Small intestine (tissue), 7 donors: ENCODE results near the gene AMBRA1. TPM values are rescaled to one million over a fixed set of nuclear protein-coding genes. Genes with fewer than 3 reads are reported as not detected.

Experiments
- DNase-seq, 2 donors: peaks; one replicate each; pipeline versions ENCODE4 v3.0.0 to v3.0.0-alpha.2; 2013
- FAIRE-seq: peaks from 2 replicates; lab custom pipeline; 2012; peaks lifted over from hg19 to GRCh38; lab: Jason Lieb, UNC
- H3K27ac ChIP-seq, 3 donors: one replicate each; pipeline ENCODE4 v1.5.1; 2013; ENCODE audit warnings: low read length in 2 of 3, mild to moderate bottlenecking in 2 of 3, control low read depth in 1 of 3, inconsistent platforms in 1 of 3, low read depth in 1 of 3, moderate library complexity in 1 of 3
- H3K27me3 ChIP-seq, 3 donors: one replicate each; pipeline ENCODE4 v1.6.1; 2013; ENCODE audit warnings: low read length in 3 of 3, inconsistent platforms in 1 of 3; ENCODE audit not compliant: control insufficient read depth in 3 of 3, insufficient read depth in 3 of 3
- H3K36me3 ChIP-seq, 3 donors: one replicate each; pipeline ENCODE4 v1.6.1; 2013; ENCODE audit warnings: low read length in 3 of 3, inconsistent platforms in 1 of 3, low read depth in 1 of 3, mild to moderate bottlenecking in 1 of 3, moderate library complexity in 1 of 3; ENCODE audit not compliant: control insufficient read depth in 3 of 3, insufficient read depth in 2 of 3
- H3K4me1 ChIP-seq, 3 donors: one replicate each; pipeline ENCODE4 v1.6.1; 2013; ENCODE audit warnings: low read length in 2 of 3, inconsistent platforms in 1 of 3, low read depth in 1 of 3, mild to moderate bottlenecking in 1 of 3, moderate library complexity in 1 of 3; ENCODE audit not compliant: control insufficient read depth in 3 of 3, insufficient read depth in 2 of 3
- H3K4me3 ChIP-seq, 3 donors: one replicate each; pipeline ENCODE4 v1.5.1; 2013; ENCODE audit warnings: low read length in 3 of 3, control low read depth in 1 of 3, inconsistent platforms in 1 of 3, low read depth in 1 of 3, mild to moderate bottlenecking in 1 of 3, moderate library complexity in 1 of 3
- H3K9me3 ChIP-seq, 2 donors: one replicate each; pipeline ENCODE4 v1.6.1; 2013; ENCODE audit warnings: low read depth in 1 of 2, low read length in 1 of 2; ENCODE audit not compliant: control insufficient read depth in 2 of 2, insufficient read depth in 1 of 2
- WGBS, 3 donors: extraction: QIAGEN DNeasy Blood & Tissue Kit; methylation state at CpG; one replicate each; pipeline ENCODE4 v1.1.7; 2013; 5-methylcytosine and 5-hydroxymethylcytosine counted together
- polyA plus RNA-seq, 4 donors: library from polyadenylated mRNA; stranded (reverse) in 3 of 4; unstranded in 1 of 4; fragments of 200-250 nt in 3 of 4; fragments of 120-200 nt in 1 of 4; gene quantifications; one replicate each; pipeline versions ENCODE4 v1.2.1 to v1.2.3, GENCODE V29; 2013
- donor health status: healthy with polysubstance abuse.
- donor health status: control.
- donor health status: control.
- donor health status: Bipolar disorder and iron deficiency.
- donor health status: healthy.

Gene AMBRA1
- polyA plus RNA-seq, 4 donors: 7.8 to 22.2 (median 12.6) TPM

DNA sequence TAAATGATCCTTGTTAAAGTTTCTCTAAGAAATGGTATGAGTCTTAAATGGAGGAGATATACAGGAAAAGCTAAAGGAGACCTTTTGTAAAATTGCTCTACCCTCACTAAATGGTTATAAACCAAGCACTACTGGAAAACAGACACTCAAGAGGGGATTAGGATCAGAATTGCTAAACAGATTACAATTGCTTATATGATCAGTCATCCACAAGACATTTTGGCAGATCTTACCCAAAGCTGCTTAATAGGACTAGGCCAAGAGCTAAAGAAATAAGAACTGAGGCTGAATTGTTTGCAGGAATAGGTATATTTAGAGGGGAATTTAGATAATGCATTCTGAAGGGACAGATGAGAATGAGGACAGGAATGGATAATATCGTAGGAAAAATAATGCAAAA is 13.7 kb upstream of the AMBRA1 start:
- DNase-seq (no peak), FAIRE-seq (no peak)
- H3K27ac ChIP-seq: no peak overlapping the region
- peaks cover 0 to 5% (median 0%) of the 10 kb centered on the region in 3 donors for H3K4me1 ChIP-seq
- H3K27me3 ChIP-seq: no peaks in the 10 kb centered on the region
- no peaks in the 10 kb centered on the region for H3K9me3 ChIP-seq
- H3K4me3 ChIP-seq: no peak overlapping the region
- WGBS, 3 donors: 64 to 73% (median 72%) methylated on average over 1 of the region's 1 CpG
- peaks cover 0 to 11% (median 3%) of the 10 kb centered on the region in 3 donors for H3K36me3 ChIP-seq

GRCh38 chr11:46604796-46605195 is 11.0 kb upstream of the AMBRA1 start:
- Histone ChIP-seq H3K27ac (no peak overlapping the region), H3K27me3 (no peaks in the 10 kb centered on the region), H3K9me3 (no peaks in the 10 kb centered on the region), H3K4me1 (peaks cover 0 to 2% (median 0%) of the 10 kb centered on the region in 3 donors), H3K36me3 (peaks cover 0 to 8% (median 3%) of the 10 kb centered on the region in 3 donors), H3K4me3 (no peak overlapping the region)
- DNase-seq (no peak), FAIRE-seq (no peak)
- WGBS, 3 donors: 89 to 100% (median 92%) methylated on average over 1 of the region's 1 CpG

GRCh38 chr11:46603704-46604308 is 10.0 kb upstream of the AMBRA1 start:
- peaks cover 0 to 4% (median 3%) of the 10 kb centered on the region in 3 donors for H3K36me3 ChIP-seq
- no peaks in the 10 kb centered on the region for H3K27me3 ChIP-seq
- H3K4me3 ChIP-seq: no peak overlapping the region
- peaks cover 0 to 2% (median 0%) of the 10 kb centered on the region in 3 donors for H3K4me1 ChIP-seq
- FAIRE-seq: no peak
- no peak overlapping the region for H3K27ac ChIP-seq
- WGBS, 3 donors: 88 to 91% (median 91%) methylated on average over 15 of the region's 15 CpGs
- H3K9me3 ChIP-seq: no peaks in the 10 kb centered on the region
- no peak for DNase-seq

- Histone ChIP-seq H3K9me3 (no peaks in the 10 kb centered on the region), H3K4me1 (peaks cover 0 to 12% (median 6%) of the 10 kb centered on the region in 3 donors), H3K27ac (no peak overlapping the region), H3K36me3 (peaks cover 0 to 4% (median 3%) of the 10 kb centered on the region in 3 donors), H3K27me3 (no peaks in the 10 kb centered on the region), H3K4me3 (no peak overlapping the region)
- WGBS, 3 donors: 85 to 100% (median 89%) methylated on average over 1 of the region's 1 CpG
- DNase-seq: no peak
- no peak for FAIRE-seq
These were observed 7.3 kb upstream of the AMBRA1 start for GRCh38 chr11:46601129-46601528.

DNA sequence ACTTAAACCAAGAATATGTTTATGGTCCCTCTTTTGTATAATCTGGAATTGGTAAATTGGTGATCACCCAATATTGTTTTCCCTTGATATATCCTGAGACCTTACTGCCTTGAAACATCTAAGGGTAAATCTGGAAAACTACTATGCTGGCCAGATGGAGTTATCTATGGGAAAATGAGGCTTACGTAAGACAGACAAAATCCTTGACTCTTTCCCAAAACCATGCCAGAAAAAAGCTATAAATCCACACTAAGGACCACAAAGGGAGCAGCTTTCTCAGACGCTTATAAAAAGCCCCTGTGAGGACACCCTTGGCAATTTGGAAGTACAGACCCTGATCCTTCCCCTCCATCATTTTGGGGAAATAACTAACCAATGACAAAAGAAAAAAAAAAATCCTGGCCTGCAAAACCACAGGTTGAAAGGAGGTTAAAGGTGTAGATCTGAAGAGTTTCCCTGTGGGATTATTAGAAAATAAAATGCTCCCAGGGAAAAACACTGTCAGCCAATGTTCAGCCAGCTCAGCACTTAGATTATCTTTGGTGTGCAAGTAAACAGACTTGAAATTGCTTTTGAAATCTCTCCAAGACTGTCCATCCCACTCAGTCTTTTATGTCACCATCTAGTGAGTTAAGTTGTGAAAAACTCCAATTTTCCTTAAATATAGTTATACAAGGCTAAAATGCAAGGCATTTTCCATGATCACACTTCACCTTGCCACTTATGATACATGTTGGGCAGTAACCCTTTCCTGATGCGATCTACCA is 6.6 kb upstream of the AMBRA1 start:
- WGBS, 3 donors: 87 to 91% (median 89%) methylated on average over 3 of the region's 3 CpGs
- H3K4me1 ChIP-seq: peaks cover 0 to 12% (median 6%) of the 10 kb centered on the region in 3 donors
- no peak overlapping the region for H3K4me3 ChIP-seq
- DNase-seq (no peak), FAIRE-seq (no peak)
- H3K36me3 ChIP-seq: peaks cover 0 to 4% (median 3%) of the 10 kb centered on the region in 3 donors
- no peak overlapping the region for H3K27ac ChIP-seq
- H3K9me3 ChIP-seq: no peaks in the 10 kb centered on the region
- H3K27me3 ChIP-seq: no peaks in the 10 kb centered on the region

- FAIRE-seq (no peak), DNase-seq (no peak)
- Histone ChIP-seq H3K36me3 (peaks cover 0 to 4% (median 3%) of the 10 kb centered on the region in 3 donors), H3K27me3 (no peaks in the 10 kb centered on the region), H3K4me1 (peaks cover 0 to 12% (median 6%) of the 10 kb centered on the region in 3 donors), H3K4me3 (no peak overlapping the region), H3K9me3 (no peaks in the 10 kb centered on the region), H3K27ac (no peak overlapping the region)
- 86 to 95% (median 91%) methylated on average over 8 of the region's 8 CpGs for WGBS, 3 donors
These were observed 5.7 kb upstream of the AMBRA1 start for GRCh38 chr11:46599340-46600193.

DNA sequence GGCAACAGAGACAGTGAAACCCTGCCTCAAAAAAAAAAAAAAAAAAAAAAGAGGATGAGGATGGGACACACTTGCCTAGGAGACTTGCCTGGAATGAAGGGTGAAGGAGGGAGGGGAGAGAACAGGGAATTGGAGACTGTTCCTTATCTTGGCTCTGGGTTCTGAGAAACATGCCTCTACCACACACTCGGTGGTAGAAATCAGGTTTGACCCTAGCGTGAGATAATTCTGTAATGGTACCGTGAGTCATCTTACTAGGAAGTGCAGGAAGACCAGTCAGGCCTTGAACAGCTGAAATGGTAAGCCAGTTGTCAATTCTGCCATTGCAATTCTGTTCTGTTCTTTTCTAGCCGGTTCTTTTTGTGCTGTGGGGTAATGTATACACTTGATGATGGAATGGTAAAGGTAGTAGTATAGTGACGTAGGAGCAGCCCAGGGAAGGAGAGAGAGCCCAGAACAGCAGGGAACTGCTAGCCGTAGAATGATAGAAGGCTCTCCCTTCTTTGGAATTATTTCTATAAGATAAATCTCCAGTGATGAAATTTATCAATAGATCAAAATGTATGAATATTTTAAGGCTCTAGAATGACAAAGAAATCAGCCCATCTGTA is 3.9 kb upstream of the AMBRA1 start:
- peak in 1 of 2 donors; percentile 21 for DNase-seq
- Histone ChIP-seq H3K4me3 (no peak overlapping the region), H3K27me3 (no peaks in the 10 kb centered on the region), H3K27ac (peak overlapping the region in 2 of 3 donors; percentile 8 to 11), H3K9me3 (no peaks in the 10 kb centered on the region), H3K4me1 (peaks cover 0 to 12% (median 9%) of the 10 kb centered on the region in 3 donors), H3K36me3 (no peaks in the 10 kb centered on the region)
- 61 to 80% (median 69%) methylated on average over 6 of the region's 6 CpGs for WGBS, 3 donors
- no peak for FAIRE-seq

DNA sequence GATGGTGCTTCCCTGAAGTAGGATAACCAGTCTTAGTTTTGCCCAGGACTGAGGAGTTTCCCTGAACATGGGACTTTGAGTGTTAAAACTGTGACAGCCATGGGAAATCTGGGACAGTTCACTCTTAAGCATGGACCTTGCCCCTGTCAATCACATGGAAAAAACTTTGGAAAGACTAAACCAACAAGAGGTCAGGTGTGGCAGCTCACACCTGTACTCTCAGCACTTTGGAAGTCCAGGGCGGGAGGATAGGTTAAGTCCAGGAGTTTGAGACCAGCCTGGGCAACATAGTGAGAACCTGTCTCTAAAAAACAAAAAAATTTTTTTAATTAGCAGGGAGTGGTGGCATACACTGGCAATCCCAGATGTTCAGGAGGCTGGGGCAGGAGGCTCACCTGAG is 3.3 kb upstream of the AMBRA1 start:
- Histone ChIP-seq H3K27ac (peak overlapping the region in 2 of 3 donors; percentile 8 to 11), H3K9me3 (no peaks in the 10 kb centered on the region), H3K36me3 (no peaks in the 10 kb centered on the region), H3K27me3 (no peaks in the 10 kb centered on the region), H3K4me3 (no peak overlapping the region), H3K4me1 (peaks cover 2 to 12% (median 9%) of the 10 kb centered on the region in 3 donors)
- FAIRE-seq (no peak), DNase-seq (peak; percentile 67 to 74)
- 25 to 74% (median 44%) methylated on average over 1 of the region's 1 CpG for WGBS, 3 donors
